HL-60 (cell line): ENCODE measurements around the gene APIP.

ENCODE experiments used
- DNase-seq, 2 experiments: peaks; one replicate each; pipeline ENCODE4 v3.0.0-alpha.2; 2010 to 2020; ENCODE audit warnings: low read depth in 1 of 2, low spot score in 1 of 2
- H3K27ac ChIP-seq: fragments of 250-450 bp; sonication (Bioruptor Pico); replicated peaks from 2 replicates; pipeline ENCODE4 v1.5.1; 2020; ENCODE audit warnings: mild to moderate bottlenecking, moderate library complexity
- H3K27me3 ChIP-seq: fragments of 250-450 bp; sonication (Bioruptor Pico); 2 replicates; pipeline ENCODE4 v1.5.1; 2021; ENCODE audit warnings: mild to moderate bottlenecking, moderate library complexity; ENCODE audit not compliant: insufficient read depth, poor library complexity, severe bottlenecking
- H3K4me3 ChIP-seq: replicated peaks from 2 replicates; pipeline ENCODE4 v1.5.1; 2011; ENCODE audit warnings: mild to moderate bottlenecking, control low read depth, low read length; ENCODE audit not compliant: insufficient read depth
- GABPA ChIP-seq: IDR thresholded peaks from 2 replicates; pipeline ENCODE4 v1.6.1; 2012; ENCODE audit warnings: low read depth
- POLR2AphosphoS5 ChIP-seq: IDR thresholded peaks from 2 replicates; pipeline ENCODE4 v1.6.1; 2012; ENCODE audit warnings: low read depth
- REST ChIP-seq: IDR thresholded peaks from 2 replicates; pipeline ENCODE4 v1.6.1; 2012; ENCODE audit warnings: low read depth; ENCODE audit not compliant: insufficient replicate concordance
- SPI1 ChIP-seq: IDR thresholded peaks from 2 replicates; pipeline ENCODE4 v1.6.1; 2012; ENCODE audit warnings: low read depth, mild to moderate bottlenecking, borderline replicate concordance
- TF ChIP-seq, protein P1 (sequence below): IDR thresholded peaks from one replicate; pipeline ENCODE4 v1.5.1; 2011; ENCODE audit warnings: low read length, control low read depth, inconsistent platforms; ENCODE audit not compliant: insufficient read depth

The APIP gene

DNA sequence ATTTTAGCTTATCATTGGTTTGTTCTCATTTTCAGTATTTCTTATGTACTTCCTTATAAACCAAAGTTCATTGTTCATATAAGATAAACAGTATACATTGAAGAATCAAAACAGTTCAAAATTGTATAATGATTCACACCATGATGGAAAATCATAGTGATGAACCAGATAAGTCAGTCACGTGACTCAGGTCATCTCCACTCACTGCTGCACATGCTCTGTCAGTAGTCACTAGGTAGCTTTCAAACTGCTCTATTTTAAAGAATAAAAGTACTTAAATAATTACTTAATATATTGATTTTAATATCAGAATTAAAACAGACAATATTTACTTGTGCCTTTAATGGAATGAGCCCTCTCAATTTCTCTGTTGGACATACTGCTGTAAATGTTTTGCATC lies 37.8 kb upstream of the APIP start:
- H3K4me3 ChIP-seq: no peak overlapping the region
- H3K27ac ChIP-seq: no peak overlapping the region
- TF ChIP-seq, protein P1, sequence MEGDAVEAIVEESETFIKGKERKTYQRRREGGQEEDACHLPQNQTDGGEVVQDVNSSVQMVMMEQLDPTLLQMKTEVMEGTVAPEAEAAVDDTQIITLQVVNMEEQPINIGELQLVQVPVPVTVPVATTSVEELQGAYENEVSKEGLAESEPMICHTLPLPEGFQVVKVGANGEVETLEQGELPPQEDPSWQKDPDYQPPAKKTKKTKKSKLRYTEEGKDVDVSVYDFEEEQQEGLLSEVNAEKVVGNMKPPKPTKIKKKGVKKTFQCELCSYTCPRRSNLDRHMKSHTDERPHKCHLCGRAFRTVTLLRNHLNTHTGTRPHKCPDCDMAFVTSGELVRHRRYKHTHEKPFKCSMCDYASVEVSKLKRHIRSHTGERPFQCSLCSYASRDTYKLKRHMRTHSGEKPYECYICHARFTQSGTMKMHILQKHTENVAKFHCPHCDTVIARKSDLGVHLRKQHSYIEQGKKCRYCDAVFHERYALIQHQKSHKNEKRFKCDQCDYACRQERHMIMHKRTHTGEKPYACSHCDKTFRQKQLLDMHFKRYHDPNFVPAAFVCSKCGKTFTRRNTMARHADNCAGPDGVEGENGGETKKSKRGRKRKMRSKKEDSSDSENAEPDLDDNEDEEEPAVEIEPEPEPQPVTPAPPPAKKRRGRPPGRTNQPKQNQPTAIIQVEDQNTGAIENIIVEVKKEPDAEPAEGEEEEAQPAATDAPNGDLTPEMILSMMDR: no peak
- TF ChIP-seq REST (no peak), POLR2AphosphoS5 (no peak), SPI1 (no peak), GABPA (no peak)
- H3K27me3 ChIP-seq: no peaks in the 10 kb centered on the region
- no peak for DNase-seq

DNA sequence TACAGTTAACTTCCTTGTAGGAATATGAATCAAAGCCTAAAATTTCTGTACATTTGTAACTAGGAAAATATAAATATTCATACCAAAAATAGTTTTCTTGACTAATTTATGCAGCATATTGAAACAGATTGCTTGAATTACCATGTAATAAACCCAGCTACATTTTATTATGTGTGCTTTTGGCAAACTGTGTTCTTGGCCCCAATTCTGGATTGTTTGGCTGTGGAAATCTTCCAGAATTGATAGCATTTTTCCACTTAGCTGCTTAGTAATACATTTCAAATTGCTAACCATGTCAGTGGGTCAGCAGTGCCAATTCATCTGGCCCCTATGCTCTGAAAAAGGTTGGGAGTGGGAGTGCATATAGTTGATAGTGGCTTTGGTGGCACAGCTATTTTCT lies 32.5 kb upstream of the APIP start:
- no peak for DNase-seq
- Histone ChIP-seq H3K27me3 (no peaks in the 10 kb centered on the region), H3K4me3 (no peak overlapping the region), H3K27ac (no peak overlapping the region)
- TF ChIP-seq POLR2AphosphoS5 (no peak), SPI1 (no peak), GABPA (no peak), REST (no peak)
- TF ChIP-seq, protein P1: no peak

GRCh38 chr11:34944692-34945091 lies 28.5 kb upstream of the APIP start:
- no peak overlapping the region for H3K27ac ChIP-seq
- H3K27me3 ChIP-seq: no peaks in the 10 kb centered on the region
- H3K4me3 ChIP-seq: no peak overlapping the region
- no peak for DNase-seq
- TF ChIP-seq, protein P1: no peak
- TF ChIP-seq REST: no peak
- no peak for TF ChIP-seq POLR2AphosphoS5
- TF ChIP-seq SPI1: no peak
- no peak for TF ChIP-seq GABPA
